HL-60 (cell line): ENCODE measurements around the gene SMIM7.

ENCODE experiments used
- DNase-seq, 2 experiments: peaks; one replicate each; pipeline ENCODE4 v3.0.0-alpha.2; 2010 to 2020; ENCODE audit warnings: low read depth in 1 of 2, low spot score in 1 of 2
- H3K27ac ChIP-seq: fragments of 250-450 bp; sonication (Bioruptor Pico); replicated peaks from 2 replicates; pipeline ENCODE4 v1.5.1; 2020; ENCODE audit warnings: mild to moderate bottlenecking, moderate library complexity
- H3K27me3 ChIP-seq: fragments of 250-450 bp; sonication (Bioruptor Pico); 2 replicates; pipeline ENCODE4 v1.5.1; 2021; ENCODE audit warnings: mild to moderate bottlenecking, moderate library complexity; ENCODE audit not compliant: insufficient read depth, poor library complexity, severe bottlenecking
- H3K4me3 ChIP-seq: replicated peaks from 2 replicates; pipeline ENCODE4 v1.5.1; 2011; ENCODE audit warnings: mild to moderate bottlenecking, control low read depth, low read length; ENCODE audit not compliant: insufficient read depth
- CTCF ChIP-seq: IDR thresholded peaks from one replicate; pipeline ENCODE4 v1.5.1; 2011; ENCODE audit warnings: low read length, control low read depth, inconsistent platforms; ENCODE audit not compliant: insufficient read depth
- GABPA ChIP-seq: IDR thresholded peaks from 2 replicates; pipeline ENCODE4 v1.6.1; 2012; ENCODE audit warnings: low read depth
- POLR2AphosphoS5 ChIP-seq: IDR thresholded peaks from 2 replicates; pipeline ENCODE4 v1.6.1; 2012; ENCODE audit warnings: low read depth
- SPI1 ChIP-seq: IDR thresholded peaks from 2 replicates; pipeline ENCODE4 v1.6.1; 2012; ENCODE audit warnings: low read depth, mild to moderate bottlenecking, borderline replicate concordance
- TF ChIP-seq, protein P1 (sequence below): IDR thresholded peaks from 2 replicates; pipeline ENCODE4 v1.6.1; 2012; ENCODE audit warnings: low read depth; ENCODE audit not compliant: insufficient replicate concordance

SMIM7 gene

GRCh38 chr19:16600824-16601223, 59.1 kb downstream of the SMIM7 start:
- Histone ChIP-seq H3K4me3 (no peak overlapping the region), H3K27ac (no peak overlapping the region), H3K27me3 (no peaks in the 10 kb centered on the region)
- no peak for TF ChIP-seq POLR2AphosphoS5
- TF ChIP-seq, protein P1, sequence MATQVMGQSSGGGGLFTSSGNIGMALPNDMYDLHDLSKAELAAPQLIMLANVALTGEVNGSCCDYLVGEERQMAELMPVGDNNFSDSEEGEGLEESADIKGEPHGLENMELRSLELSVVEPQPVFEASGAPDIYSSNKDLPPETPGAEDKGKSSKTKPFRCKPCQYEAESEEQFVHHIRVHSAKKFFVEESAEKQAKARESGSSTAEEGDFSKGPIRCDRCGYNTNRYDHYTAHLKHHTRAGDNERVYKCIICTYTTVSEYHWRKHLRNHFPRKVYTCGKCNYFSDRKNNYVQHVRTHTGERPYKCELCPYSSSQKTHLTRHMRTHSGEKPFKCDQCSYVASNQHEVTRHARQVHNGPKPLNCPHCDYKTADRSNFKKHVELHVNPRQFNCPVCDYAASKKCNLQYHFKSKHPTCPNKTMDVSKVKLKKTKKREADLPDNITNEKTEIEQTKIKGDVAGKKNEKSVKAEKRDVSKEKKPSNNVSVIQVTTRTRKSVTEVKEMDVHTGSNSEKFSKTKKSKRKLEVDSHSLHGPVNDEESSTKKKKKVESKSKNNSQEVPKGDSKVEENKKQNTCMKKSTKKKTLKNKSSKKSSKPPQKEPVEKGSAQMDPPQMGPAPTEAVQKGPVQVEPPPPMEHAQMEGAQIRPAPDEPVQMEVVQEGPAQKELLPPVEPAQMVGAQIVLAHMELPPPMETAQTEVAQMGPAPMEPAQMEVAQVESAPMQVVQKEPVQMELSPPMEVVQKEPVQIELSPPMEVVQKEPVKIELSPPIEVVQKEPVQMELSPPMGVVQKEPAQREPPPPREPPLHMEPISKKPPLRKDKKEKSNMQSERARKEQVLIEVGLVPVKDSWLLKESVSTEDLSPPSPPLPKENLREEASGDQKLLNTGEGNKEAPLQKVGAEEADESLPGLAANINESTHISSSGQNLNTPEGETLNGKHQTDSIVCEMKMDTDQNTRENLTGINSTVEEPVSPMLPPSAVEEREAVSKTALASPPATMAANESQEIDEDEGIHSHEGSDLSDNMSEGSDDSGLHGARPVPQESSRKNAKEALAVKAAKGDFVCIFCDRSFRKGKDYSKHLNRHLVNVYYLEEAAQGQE = no peak
- TF ChIP-seq GABPA = no peak
- no peak for TF ChIP-seq SPI1
- no peak for TF ChIP-seq CTCF
- no peak for DNase-seq

DNA sequence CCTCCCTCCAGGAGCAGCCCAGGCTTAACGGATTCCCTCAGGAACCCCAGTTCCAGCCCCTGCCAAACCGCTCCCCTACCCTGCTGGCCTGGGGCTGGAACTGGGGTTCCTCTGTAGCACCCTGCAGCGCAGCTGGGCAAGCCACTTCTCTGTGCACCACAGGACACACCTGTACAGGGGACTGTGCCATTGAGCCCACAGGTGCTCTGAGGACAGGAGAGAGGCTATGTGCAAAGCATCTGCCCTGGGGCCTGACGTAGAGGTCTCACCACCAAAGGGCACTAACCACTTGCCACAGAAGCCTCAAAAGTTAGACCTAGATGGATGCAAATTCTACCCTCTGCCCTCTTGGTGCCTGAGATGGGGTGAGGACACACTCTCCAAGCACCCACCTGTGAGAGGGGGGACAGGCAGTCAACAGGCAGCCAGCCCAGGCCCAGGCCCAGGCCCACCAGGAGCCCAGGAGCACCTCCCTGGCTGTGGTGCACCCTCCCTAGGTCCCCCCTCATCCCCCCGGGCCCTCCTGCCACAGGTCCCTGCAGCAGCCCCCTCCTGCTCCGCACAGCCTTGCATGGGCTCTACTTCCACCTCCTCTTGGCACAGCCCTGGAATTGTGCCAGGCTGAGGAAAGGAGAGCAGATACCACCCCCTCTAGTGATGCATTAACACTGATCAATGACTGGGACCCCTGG, 60.1 kb downstream of the SMIM7 start:
- TF ChIP-seq SPI1 = no peak
- TF ChIP-seq POLR2AphosphoS5 = no peak
- Histone ChIP-seq H3K27ac (no peak overlapping the region), H3K4me3 (no peak overlapping the region), H3K27me3 (no peaks in the 10 kb centered on the region)
- DNase-seq = no peak

DNA sequence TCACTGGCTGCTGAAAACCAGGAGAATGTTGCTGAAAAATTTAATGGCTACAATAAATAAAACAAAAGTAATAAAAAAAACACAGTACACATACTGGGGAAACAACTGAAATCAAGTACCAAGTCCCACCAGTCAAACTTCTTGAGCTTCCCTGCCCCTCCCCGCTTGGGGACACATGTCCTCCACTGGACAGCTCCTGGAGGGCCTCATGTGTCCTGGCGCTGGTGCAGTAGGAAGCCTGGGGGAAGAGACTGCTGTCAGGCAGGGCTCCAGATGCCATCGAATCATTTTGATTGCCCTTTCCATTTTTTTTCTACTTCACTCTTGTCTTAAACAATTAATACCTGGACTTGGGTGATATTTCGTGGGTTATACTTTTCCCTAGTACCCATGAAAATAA, 61.1 kb downstream of the SMIM7 start:
- TF ChIP-seq POLR2AphosphoS5 (no peak), GABPA (no peak), CTCF (no peak)
- TF ChIP-seq, protein P1 = peak; percentile 47
- no peak for DNase-seq
- Histone ChIP-seq H3K27me3 (no peaks in the 10 kb centered on the region), H3K4me3 (no peak overlapping the region), H3K27ac (no peak overlapping the region)

DNA sequence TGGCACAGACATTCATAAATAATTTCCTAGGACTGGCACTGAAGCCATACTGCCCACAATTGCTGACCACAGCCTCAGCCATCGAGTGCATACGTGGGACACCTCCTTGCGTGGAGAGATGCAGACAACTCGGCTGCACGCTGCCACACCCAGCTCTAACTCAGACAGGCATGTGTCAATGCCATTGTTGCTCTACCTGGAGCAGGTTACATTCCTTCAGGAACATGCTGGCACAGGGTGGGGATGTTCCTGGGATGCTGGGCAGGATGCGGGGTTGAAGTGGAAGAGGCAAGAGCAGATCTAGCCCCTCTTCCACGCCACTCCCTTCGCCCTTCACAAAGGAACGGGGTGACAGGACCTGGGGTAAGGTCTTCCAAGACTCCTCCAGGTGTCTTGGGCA, 63.5 kb downstream of the SMIM7 start:
- Histone ChIP-seq H3K27ac (no peak overlapping the region), H3K4me3 (no peak overlapping the region), H3K27me3 (no peaks in the 10 kb centered on the region)
- no peak for DNase-seq
- TF ChIP-seq GABPA = no peak
- TF ChIP-seq SPI1 = no peak
- TF ChIP-seq POLR2AphosphoS5 = no peak
- TF ChIP-seq CTCF = no peak
- TF ChIP-seq, protein P1 = no peak
